HepG2 (cell line): ENCODE measurements around the gene RBBP6. TPM values are rescaled to one million over a fixed set of nuclear protein-coding genes. Genes with fewer than 3 reads are reported as not detected.

Source experiments
- CERS6 ChIP-seq: sonication (generic); formaldehyde crosslinking; IDR thresholded peaks from 2 replicates; pipeline ENCODE4 v1.5.0; 2020; ENCODE audit warnings: missing genetic modification reagents
- EHMT2 ChIP-seq: fragments of 200-600 bp; sonication (generic); IDR thresholded peaks from 2 replicates; pipeline ENCODE4 v1.7.0; 2017; ENCODE audit warnings: antibody characterized with exemption, low read depth, low read length, borderline replicate concordance
- HOXA3 ChIP-seq: sonication (generic); formaldehyde crosslinking; IDR thresholded peaks from 2 replicates; pipeline ENCODE4 v1.5.0; 2020; ENCODE audit warnings: missing genetic modification reagents
- KDM2A ChIP-seq: sonication (generic); formaldehyde crosslinking; IDR thresholded peaks from 2 replicates; pipeline ENCODE4 v1.4.0; 2020; ENCODE audit warnings: low read depth, missing genetic modification reagents, borderline replicate concordance
- MIER2 ChIP-seq: IDR thresholded peaks from 2 replicates; pipeline ENCODE4 v1.6.1; 2016; ENCODE audit warnings: missing biosample characterization, missing genetic modification reagents
- NCOR1 ChIP-seq: fragments of 200-600 bp; sonication (generic); IDR thresholded peaks from 2 replicates; pipeline ENCODE4 v1.7.0; 2017; ENCODE audit warnings: antibody characterized with exemption, low read length, borderline replicate concordance
- PAWR ChIP-seq: sonication (generic); formaldehyde crosslinking; IDR thresholded peaks from 2 replicates; pipeline ENCODE4 v1.4.0; 2020; ENCODE audit warnings: missing genetic modification reagents, mild to moderate bottlenecking, borderline replicate concordance
- PRPF4 ChIP-seq: fragments of 200-400 bp; formaldehyde crosslinking; IDR thresholded peaks from 2 replicates; pipeline ENCODE4 v1.6.1; 2016; ENCODE audit warnings: low read length, low read depth; ENCODE audit not compliant: poor library complexity, severe bottlenecking
- TBP ChIP-seq: sonication (generic); formaldehyde crosslinking; IDR thresholded peaks from 2 replicates; pipeline ENCODE4 v1.5.0; 2020; ENCODE audit warnings: missing genetic modification reagents
- TBX2 ChIP-seq: sonication (generic); formaldehyde crosslinking; IDR thresholded peaks from 2 replicates; pipeline ENCODE4 v1.5.0; 2020; ENCODE audit warnings: missing genetic modification reagents, mild to moderate bottlenecking, borderline replicate concordance
- TOE1 ChIP-seq: sonication (generic); formaldehyde crosslinking; IDR thresholded peaks from 2 replicates; pipeline ENCODE4 v1.4.0; 2020; ENCODE audit warnings: mild to moderate bottlenecking, missing genetic modification reagents
- ZBTB3 ChIP-seq: sonication (generic); formaldehyde crosslinking; IDR thresholded peaks from 2 replicates; pipeline ENCODE4 v1.4.0; 2020; ENCODE audit warnings: low read depth, mild to moderate bottlenecking, moderate library complexity, missing genetic modification reagents, borderline replicate concordance
- ZNF225 ChIP-seq: sonication (generic); formaldehyde crosslinking; IDR thresholded peaks from 2 replicates; pipeline ENCODE4 v1.4.0; 2020; ENCODE audit warnings: mild to moderate bottlenecking, missing genetic modification reagents
- ZNF326 ChIP-seq: sonication (generic); formaldehyde crosslinking; IDR thresholded peaks from 2 replicates; pipeline ENCODE4 v1.4.0; 2020; ENCODE audit warnings: missing genetic modification reagents, borderline replicate concordance
- ZNF557 ChIP-seq: sonication (generic); formaldehyde crosslinking; IDR thresholded peaks from 2 replicates; pipeline ENCODE4 v1.4.0; 2020; ENCODE audit warnings: missing genetic modification reagents
- ZNF749 ChIP-seq: sonication (generic); formaldehyde crosslinking; IDR thresholded peaks from 2 replicates; pipeline ENCODE4 v1.8.0; 2022; ENCODE audit warnings: mild to moderate bottlenecking, missing genetic modification reagents, moderate library complexity, borderline replicate concordance
- polyA plus RNA-seq, 8 experiments: library from polyadenylated mRNA; depleted of rRNA in 3 of 8; stranded (reverse) in 7 of 8; unstranded in 1 of 8; fragments of >200 nt; fragmentation: Illumina TruSeq in 4 of 8; extraction: Trizol in 4 of 8; gene quantifications; 2 replicates each; pipeline versions ENCODE4 v1.2.1 to v1.2.3, GENCODE V29; 2011 to 2016; ENCODE audit warnings: low read depth in 4 of 8, missing spikeins in 1 of 8, mixed read lengths in 1 of 8; ENCODE audit not compliant: insufficient read depth in 1 of 8
- total RNA-seq, 5 experiments: library from RNA; depleted of rRNA; stranded (reverse); fragments of >200 nt; fragmentation: Illumina TruSeq; extraction: Trizol; gene quantifications; 2 replicates each; pipeline ENCODE4 v1.2.3, GENCODE V29; 2016; ENCODE audit warnings: low read depth in 1 of 5
- TF ChIP-seq, protein P1 (sequence below): sonication (generic); formaldehyde crosslinking; IDR thresholded peaks from 2 replicates; pipeline ENCODE4 v1.5.0; 2020; ENCODE audit warnings: mild to moderate bottlenecking, missing genetic modification reagents, borderline replicate concordance
- TF ChIP-seq, protein P2 (sequence below): sonication (generic); formaldehyde crosslinking; IDR thresholded peaks from 2 replicates; pipeline ENCODE4 v1.5.1; 2020; ENCODE audit warnings: missing genetic modification reagents, mild to moderate bottlenecking, borderline replicate concordance
- TF ChIP-seq, protein P3 (sequence below): sonication (generic); formaldehyde crosslinking; IDR thresholded peaks from 2 replicates; pipeline ENCODE4 v1.8.1; 2022; ENCODE audit warnings: mild to moderate bottlenecking, missing genetic modification reagents

Gene RBBP6
- total and polyA plus RNA-seq, 2 of the 13 experiments (the other 11 are each of a cell fraction or from before 2014, with no cell fraction given): 37.1 to 70.9 TPM

GRCh38 chr16:24539295-24539849 is at the start of gene RBBP6 (continued):
- TF ChIP-seq, protein P1, sequence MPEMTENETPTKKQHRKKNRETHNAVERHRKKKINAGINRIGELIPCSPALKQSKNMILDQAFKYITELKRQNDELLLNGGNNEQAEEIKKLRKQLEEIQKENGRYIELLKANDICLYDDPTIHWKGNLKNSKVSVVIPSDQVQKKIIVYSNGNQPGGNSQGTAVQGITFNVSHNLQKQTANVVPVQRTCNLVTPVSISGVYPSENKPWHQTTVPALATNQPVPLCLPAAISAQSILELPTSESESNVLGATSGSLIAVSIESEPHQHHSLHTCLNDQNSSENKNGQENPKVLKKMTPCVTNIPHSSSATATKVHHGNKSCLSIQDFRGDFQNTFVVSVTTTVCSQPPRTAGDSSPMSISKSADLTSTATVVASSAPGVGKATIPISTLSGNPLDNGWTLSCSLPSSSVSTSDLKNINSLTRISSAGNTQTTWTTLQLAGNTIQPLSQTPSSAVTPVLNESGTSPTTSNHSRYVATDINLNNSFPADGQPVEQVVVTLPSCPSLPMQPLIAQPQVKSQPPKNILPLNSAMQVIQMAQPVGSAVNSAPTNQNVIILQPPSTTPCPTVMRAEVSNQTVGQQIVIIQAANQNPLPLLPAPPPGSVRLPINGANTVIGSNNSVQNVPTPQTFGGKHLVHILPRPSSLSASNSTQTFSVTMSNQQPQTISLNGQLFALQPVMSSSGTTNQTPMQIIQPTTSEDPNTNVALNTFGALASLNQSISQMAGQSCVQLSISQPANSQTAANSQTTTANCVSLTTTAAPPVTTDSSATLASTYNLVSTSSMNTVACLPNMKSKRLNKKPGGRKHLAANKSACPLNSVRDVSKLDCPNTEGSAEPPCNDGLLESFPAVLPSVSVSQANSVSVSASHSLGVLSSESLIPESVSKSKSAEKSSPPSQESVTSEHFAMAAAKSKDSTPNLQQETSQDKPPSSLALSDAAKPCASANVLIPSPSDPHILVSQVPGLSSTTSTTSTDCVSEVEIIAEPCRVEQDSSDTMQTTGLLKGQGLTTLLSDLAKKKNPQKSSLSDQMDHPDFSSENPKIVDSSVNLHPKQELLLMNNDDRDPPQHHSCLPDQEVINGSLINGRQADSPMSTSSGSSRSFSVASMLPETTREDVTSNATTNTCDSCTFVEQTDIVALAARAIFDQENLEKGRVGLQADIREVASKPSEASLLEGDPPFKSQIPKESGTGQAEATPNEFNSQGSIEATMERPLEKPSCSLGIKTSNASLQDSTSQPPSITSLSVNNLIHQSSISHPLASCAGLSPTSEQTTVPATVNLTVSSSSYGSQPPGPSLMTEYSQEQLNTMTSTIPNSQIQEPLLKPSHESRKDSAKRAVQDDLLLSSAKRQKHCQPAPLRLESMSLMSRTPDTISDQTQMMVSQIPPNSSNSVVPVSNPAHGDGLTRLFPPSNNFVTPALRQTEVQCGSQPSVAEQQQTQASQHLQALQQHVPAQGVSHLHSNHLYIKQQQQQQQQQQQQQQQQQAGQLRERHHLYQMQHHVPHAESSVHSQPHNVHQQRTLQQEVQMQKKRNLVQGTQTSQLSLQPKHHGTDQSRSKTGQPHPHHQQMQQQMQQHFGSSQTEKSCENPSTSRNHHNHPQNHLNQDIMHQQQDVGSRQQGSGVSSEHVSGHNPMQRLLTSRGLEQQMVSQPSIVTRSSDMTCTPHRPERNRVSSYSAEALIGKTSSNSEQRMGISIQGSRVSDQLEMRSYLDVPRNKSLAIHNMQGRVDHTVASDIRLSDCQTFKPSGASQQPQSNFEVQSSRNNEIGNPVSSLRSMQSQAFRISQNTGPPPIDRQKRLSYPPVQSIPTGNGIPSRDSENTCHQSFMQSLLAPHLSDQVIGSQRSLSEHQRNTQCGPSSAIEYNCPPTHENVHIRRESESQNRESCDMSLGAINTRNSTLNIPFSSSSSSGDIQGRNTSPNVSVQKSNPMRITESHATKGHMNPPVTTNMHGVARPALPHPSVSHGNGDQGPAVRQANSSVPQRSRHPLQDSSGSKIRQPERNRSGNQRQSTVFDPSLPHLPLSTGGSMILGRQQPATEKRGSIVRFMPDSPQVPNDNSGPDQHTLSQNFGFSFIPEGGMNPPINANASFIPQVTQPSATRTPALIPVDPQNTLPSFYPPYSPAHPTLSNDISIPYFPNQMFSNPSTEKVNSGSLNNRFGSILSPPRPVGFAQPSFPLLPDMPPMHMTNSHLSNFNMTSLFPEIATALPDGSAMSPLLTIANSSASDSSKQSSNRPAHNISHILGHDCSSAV (CRISPR knock-in tag): peak; percentile 60; the same call in 1 of the 2 replicates
- TF ChIP-seq EHMT2: no peak
- no peak for TF ChIP-seq ZNF326 (CRISPR knock-in tag)
- TF ChIP-seq NCOR1: no peak
- TF ChIP-seq PRPF4: no peak
- peak; percentile 94 for TF ChIP-seq TOE1 (CRISPR knock-in tag)
- peak; percentile 63 for TF ChIP-seq TBX2 (CRISPR knock-in tag)
- no peak for TF ChIP-seq CERS6
- TF ChIP-seq HOXA3 (CRISPR knock-in tag): peak; percentile 96
- TF ChIP-seq PAWR (CRISPR knock-in tag): peak; percentile 80
- peak; percentile 96 for TF ChIP-seq KDM2A (CRISPR knock-in tag)
- TF ChIP-seq, protein P2, sequence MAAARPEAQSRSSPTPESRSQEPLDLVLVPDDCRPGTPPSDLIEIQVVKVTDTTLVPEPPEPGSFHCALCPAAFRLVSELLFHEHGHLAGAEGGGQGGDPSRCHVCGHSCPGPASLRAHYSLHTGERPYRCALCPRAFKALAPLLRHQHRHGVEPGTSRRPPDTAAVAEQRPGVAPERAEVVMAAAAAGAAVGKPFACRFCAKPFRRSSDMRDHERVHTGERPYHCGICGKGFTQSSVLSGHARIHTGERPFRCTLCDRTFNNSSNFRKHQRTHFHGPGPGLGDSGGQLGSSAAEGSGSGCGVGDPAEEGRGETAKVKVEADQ (CRISPR knock-in tag): no peak; the same call in 1 of the 2 replicates
- no peak for TF ChIP-seq ZNF557 (CRISPR knock-in tag)
- TF ChIP-seq ZNF225: no peak; the same call in 1 of the 2 replicates
- TF ChIP-seq MIER2 (CRISPR knock-in tag): peak; percentile 79
- TF ChIP-seq ZNF749 (CRISPR knock-in tag): peak; percentile 84; the same call in 1 of the 2 replicates
- no peak for TF ChIP-seq TBP (CRISPR knock-in tag)
- TF ChIP-seq ZBTB3 (CRISPR knock-in tag): 0 out of 2 replicates have a peak, but pooled peaks have one; percentile 34
- TF ChIP-seq, protein P3, sequence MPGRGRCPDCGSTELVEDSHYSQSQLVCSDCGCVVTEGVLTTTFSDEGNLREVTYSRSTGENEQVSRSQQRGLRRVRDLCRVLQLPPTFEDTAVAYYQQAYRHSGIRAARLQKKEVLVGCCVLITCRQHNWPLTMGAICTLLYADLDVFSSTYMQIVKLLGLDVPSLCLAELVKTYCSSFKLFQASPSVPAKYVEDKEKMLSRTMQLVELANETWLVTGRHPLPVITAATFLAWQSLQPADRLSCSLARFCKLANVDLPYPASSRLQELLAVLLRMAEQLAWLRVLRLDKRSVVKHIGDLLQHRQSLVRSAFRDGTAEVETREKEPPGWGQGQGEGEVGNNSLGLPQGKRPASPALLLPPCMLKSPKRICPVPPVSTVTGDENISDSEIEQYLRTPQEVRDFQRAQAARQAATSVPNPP: no peak
